GM21526 (cell line): Measurements from ENCODE around the gene IFITM2.

ENCODE experiments used
- ATAC-seq: cut with Tn5 transposase; IDR thresholded peaks from one replicate; pipeline ENCODE4 v1.9.1; 2021; ENCODE audit warnings: moderate library complexity; ENCODE audit not compliant: unreplicated experiment, low FRiP score

Gene IFITM2

GRCh38 chr11:291281-292210 is 16.1 kb upstream of the IFITM2 start:
- ATAC-seq = no peak

- no peak for ATAC-seq
Measured at GRCh38 chr11:292211-293121, 15.2 kb upstream of the IFITM2 start.

GRCh38 chr11:293271-293851 is 14.3 kb upstream of the IFITM2 start:
- ATAC-seq = no peak

GRCh38 chr11:293852-294661 is 13.6 kb upstream of the IFITM2 start:
- ATAC-seq = no peak

- no peak for ATAC-seq
Measured at GRCh38 chr11:294780-295179, 12.8 kb upstream of the IFITM2 start.

DNA sequence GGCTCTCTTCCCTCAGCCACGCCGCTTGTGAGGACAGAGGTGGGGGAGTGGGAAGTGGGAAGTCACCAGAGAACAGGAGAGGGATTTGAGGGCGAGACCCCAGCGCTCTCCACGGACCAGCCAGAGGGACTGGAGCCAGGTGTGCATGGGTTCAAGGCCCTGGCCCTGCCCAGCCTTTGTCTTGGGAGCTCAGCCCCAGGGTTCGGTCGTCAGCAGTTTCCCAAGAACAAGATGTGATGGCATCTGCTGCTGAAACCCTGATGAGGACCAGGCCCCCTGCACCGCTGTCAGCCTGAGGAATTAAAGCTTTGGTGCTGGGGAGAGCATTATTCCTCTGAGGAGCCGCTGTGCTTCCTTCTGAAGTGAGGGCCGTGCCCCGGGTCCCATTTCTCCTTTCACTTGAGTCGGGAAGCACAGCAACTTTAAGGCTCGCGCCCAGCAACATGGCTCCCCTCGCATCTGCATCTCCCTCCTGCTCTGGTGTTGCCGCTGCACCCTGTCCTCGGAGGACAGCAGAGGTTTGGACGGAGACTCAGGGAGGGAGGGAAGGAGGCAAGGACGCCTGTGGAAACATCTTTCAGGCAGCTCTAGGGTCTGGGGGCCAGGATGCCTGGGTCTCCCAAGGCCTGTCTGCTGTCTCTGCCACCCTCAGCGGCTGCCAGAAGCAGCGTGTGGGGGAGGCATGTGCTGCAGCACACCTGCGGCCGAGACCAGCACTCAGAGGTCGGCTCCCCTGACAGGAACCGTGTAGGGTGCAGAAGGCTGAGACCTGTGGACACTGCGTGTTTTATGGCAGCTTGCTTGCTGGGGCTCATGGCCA is 12.1 kb upstream of the IFITM2 start:
- ATAC-seq = no peak

DNA sequence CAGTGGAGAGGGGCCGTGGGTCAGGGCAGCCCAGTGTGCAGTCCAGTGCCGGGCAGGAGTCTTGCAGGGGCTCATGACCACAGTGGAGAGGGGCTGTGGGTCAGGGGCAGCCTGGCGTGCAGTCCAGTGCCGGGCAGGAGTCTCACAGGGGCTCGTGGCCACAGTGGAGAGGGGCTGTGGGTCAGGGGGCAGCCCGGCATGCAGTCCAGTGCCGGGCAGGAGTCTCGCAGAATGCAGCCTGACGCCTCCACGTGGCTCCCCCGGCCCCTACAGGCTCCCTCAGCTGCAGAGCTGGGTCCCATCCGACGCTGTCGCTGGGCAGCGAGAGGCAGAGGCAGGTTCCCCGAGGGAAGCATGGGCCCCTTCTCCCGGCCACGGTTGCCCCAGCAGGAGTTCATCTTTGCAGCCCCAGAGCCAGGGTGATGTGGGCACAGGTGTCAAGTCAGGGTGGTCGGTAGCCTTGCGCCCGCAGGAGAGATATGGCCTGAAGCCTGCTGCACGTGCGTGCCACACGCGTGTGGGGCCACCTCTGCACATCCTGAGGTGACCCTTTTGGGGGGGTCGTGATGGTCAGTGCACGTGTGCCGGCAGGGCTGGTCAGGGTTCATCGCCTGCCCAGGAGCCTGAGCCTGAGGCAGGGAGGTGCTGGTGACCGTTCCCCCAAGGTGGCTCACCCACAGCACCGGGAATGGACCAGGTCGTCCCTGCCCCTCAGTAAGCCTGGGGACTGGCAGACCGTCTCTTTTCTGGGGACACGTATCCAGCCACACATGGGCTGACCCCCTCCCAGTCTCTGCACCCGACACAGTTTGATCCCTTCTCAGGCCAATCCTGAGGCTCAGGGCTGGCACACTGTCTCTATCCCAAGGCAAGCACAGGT is 11.2 kb upstream of the IFITM2 start:
- ATAC-seq = no peak

DNA sequence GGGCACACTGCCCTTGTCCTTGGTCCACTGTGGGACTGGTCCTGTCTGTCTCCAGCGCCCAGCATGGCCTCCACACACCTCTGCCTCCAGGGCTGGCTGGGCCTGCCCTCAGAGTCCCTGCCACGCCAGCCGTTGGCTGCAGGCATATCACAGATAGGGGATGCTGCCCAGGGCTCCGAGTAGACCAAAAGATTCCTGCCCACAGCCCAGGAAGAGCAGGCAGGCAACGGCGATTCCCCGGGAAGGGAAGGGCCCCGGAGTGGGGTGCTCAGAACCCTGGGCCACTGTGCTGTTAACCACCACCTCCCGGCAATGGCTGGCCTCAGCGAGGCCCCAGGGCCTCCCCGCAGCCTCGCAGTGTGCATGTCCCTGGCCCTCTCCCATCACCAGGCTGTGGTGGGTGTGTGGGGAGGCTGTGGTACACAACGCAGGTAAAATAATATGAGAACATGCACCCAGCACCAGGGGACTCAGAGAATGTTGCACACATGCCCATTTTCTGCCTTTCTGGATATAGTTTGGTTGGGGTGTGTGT is 10.5 kb upstream of the IFITM2 start:
- ATAC-seq = no peak

- ATAC-seq = no peak
Measured at GRCh38 chr11:297586-298405, 9.8 kb upstream of the IFITM2 start.

GRCh38 chr11:298406-299065 is 9.1 kb upstream of the IFITM2 start:
- ATAC-seq = no peak

- no peak for ATAC-seq
Measured at GRCh38 chr11:299081-299891, 8.3 kb upstream of the IFITM2 start, which contains the start of gene IFITM5. TSS of gene IFITM5 (minus strand) at chr11:299526. CDS start at chr11:299490, 36 bp downstream.

- ATAC-seq = no peak
Measured at GRCh38 chr11:299951-300735, 7.5 kb upstream of the IFITM2 start.

- ATAC-seq = no peak
Measured at GRCh38 chr11:303363-303762, 4.3 kb upstream of the IFITM2 start.

- ATAC-seq = no peak
Measured at GRCh38 chr11:304061-304506, 3.5 kb upstream of the IFITM2 start.
